Loucy (cell line): Measurements from ENCODE around the gene FYN.

ENCODE experiments used
- CTCF ChIP-seq: fragments of 200-600 bp; sonication (generic); conservative IDR thresholded peaks from 2 replicates; pipeline ENCODE4 v1.5.1; 2014; ENCODE audit warnings: mild to moderate bottlenecking, antibody characterized with exemption, low read length
- EZH2phosphoT487 ChIP-seq: fragments of 200-600 bp; IDR thresholded peaks from 2 replicates; pipeline ENCODE4 v1.6.1; 2018; ENCODE audit warnings: antibody characterized with exemption, mild to moderate bottlenecking, moderate library complexity, borderline replicate concordance

- TF ChIP-seq CTCF (no peak), EZH2phosphoT487 (no peak)
Observed at GRCh38 chr6:111687652-111688051, 185.6 kb downstream of the FYN start.
